Measurements from ENCODE around the gene CAPN15. TPM values are rescaled to one million over a fixed set of nuclear protein-coding genes. Genes with fewer than 3 reads are reported as not detected.

CAPN15 gene
- total and polyA plus RNA-seq, 2 experiments from 2014 or later = 5.4 to 68.0 TPM

DNA sequence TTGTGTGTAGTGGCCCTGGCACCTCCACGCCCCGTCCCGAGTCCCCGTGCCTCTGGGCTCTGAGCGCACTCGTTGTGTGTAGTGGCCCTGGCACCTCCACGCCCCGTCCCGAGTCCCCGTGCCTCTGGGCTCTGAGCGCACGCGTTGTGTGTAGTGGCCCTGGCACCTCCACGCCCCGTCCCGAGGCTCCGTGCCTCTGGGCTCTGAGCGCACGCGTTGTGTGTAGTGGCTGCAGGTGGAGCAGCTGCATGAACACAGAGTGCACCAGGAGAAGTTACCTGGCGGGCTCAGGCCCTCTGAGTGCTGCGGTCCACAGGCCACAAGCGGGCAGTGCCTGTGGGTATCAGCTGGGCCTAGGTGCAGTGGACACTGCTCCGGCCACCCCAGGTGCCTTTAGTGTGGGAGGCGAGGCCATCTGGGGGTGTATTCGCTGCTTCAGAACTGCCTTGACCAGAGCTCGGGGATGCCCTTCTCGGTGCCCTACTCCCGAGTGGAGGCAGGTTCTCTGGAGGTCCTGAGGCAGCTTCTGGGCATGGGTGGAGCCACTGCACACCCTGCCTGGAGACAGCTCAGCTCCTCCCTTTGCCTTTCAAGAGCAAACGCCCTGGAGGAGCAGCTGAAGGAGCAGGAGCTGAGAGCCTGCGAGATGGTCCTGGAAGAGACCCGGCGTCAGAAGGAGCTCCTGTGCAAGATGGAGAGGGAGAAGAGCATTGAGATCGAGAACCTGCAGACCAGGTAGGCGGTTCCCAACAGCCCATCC is 17.3 kb upstream of the CAPN15 start:
- H3F3A ChIP-seq (ENCODE audit: insufficient read depth) = no peaks in the 10 kb centered on the region
- no peaks in the 10 kb centered on the region for H3K9me2 ChIP-seq (ENCODE audit: insufficient read depth)
- no peak overlapping the region for H3K9ac ChIP-seq
- H3K36me3 ChIP-seq (ENCODE audit: low read depth) = no peaks in the 10 kb centered on the region
- H3K27ac ChIP-seq = no peak overlapping the region
- H3K4me3 ChIP-seq = no peak overlapping the region
- H3K4me2 ChIP-seq (ENCODE audit: unreplicated experiment) = no peak overlapping the region
- TF ChIP-seq EZH2 (IDR thresholded peaks at IDR 0.05; ENCODE audit: insufficient read depth, poor library complexity, severe bottlenecking) (no peak), EZH2phosphoT487 (IDR thresholded peaks at IDR 0.05; ENCODE audit: insufficient read depth, low read depth) (no peak)
- H3K4me1 ChIP-seq (ENCODE audit: insufficient read depth) = no peaks in the 10 kb centered on the region
- H2AFZ ChIP-seq = no peak overlapping the region
- in situ Hi-C loops (cut with MboI) = no loop called here
- 95 to 96% methylated on average over 22 to 35 of the region's 35 CpGs for WGBS, 2 experiments (ENCODE audit: low coverage in 1 of 2, low lambda C conversion rate in 2 of 2, missing lambda C conversion rate in 2 of 2)
- no peaks in the 10 kb centered on the region for H4K20me1 ChIP-seq (ENCODE audit: insufficient read depth)
- H3K79me2 ChIP-seq (ENCODE audit: insufficient read depth) = no peaks in the 10 kb centered on the region
- H3K9me3 ChIP-seq (ENCODE audit: low read depth) = no peaks in the 10 kb centered on the region
- H3K27me3 ChIP-seq (replicated peaks; ENCODE audit: insufficient read depth) = no peaks in the 10 kb centered on the region
- no peak for DNase-seq

- DNase-seq = no peak
- Histone ChIP-seq H3K9ac (no peak overlapping the region), H3K4me2 (ENCODE audit: unreplicated experiment) (no peak overlapping the region), H3K27me3 (replicated peaks; ENCODE audit: insufficient read depth) (no peaks in the 10 kb centered on the region), H3K36me3 (ENCODE audit: low read depth) (no peaks in the 10 kb centered on the region), H3K9me2 (ENCODE audit: insufficient read depth) (no peaks in the 10 kb centered on the region), H3K4me1 (ENCODE audit: insufficient read depth) (no peaks in the 10 kb centered on the region), H3K79me2 (ENCODE audit: insufficient read depth) (no peaks in the 10 kb centered on the region), H3K27ac (no peak overlapping the region), H2AFZ (no peak overlapping the region), H3F3A (ENCODE audit: insufficient read depth) (no peaks in the 10 kb centered on the region), H3K9me3 (ENCODE audit: low read depth) (no peaks in the 10 kb centered on the region), H4K20me1 (ENCODE audit: insufficient read depth) (no peaks in the 10 kb centered on the region), H3K4me3 (no peak overlapping the region)
- WGBS, 2 experiments (ENCODE audit: low coverage in 1 of 2, low lambda C conversion rate in 2 of 2, missing lambda C conversion rate in 2 of 2) = 94 to 98% methylated on average over 6 of the region's 6 CpGs
- TF ChIP-seq EZH2 (IDR thresholded peaks at IDR 0.05; ENCODE audit: insufficient read depth, poor library complexity, severe bottlenecking) (no peak), EZH2phosphoT487 (IDR thresholded peaks at IDR 0.05; ENCODE audit: insufficient read depth, low read depth) (no peak)
- in situ Hi-C loops (cut with MboI) = no loop called here
Measured at GRCh38 chr16:512802-513201, 14.7 kb upstream of the CAPN15 start.

DNA sequence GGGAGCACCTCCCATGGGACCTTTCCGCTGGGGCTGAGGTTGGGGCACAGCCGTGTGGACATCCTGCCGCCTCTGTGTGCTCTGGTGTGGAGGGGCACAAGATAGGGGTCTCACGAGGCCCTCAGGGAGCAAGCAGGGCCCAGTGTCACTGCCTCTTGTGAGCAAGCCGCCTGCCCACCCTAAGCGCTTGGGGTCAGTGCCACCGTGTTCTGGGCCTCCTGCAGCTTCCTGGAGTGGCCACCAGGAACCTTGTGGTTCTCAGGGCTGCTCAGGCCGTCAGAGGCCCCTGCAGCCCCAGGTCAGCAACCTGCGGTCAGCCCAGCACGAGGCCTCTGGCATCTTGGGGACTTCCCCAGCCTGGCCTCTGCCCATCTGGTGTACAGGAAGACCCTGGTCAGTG is 13.6 kb upstream of the CAPN15 start:
- 92 to 98% methylated on average over 10 of the region's 10 CpGs for WGBS, 2 experiments (ENCODE audit: low coverage in 1 of 2, low lambda C conversion rate in 2 of 2, missing lambda C conversion rate in 2 of 2)
- no peak for DNase-seq
- Histone ChIP-seq H2AFZ (no peak overlapping the region), H3K4me3 (no peak overlapping the region), H3K9me2 (ENCODE audit: insufficient read depth) (no peaks in the 10 kb centered on the region), H4K20me1 (ENCODE audit: insufficient read depth) (no peaks in the 10 kb centered on the region), H3K9me3 (ENCODE audit: low read depth) (no peaks in the 10 kb centered on the region), H3K79me2 (ENCODE audit: insufficient read depth) (no peaks in the 10 kb centered on the region), H3K9ac (no peak overlapping the region), H3F3A (ENCODE audit: insufficient read depth) (no peaks in the 10 kb centered on the region), H3K27me3 (replicated peaks; ENCODE audit: insufficient read depth) (no peaks in the 10 kb centered on the region), H3K27ac (no peak overlapping the region), H3K36me3 (ENCODE audit: low read depth) (no peaks in the 10 kb centered on the region), H3K4me1 (ENCODE audit: insufficient read depth) (no peaks in the 10 kb centered on the region), H3K4me2 (ENCODE audit: unreplicated experiment) (no peak overlapping the region)
- in situ Hi-C loops (cut with MboI) = no loop called here
- TF ChIP-seq EZH2 (IDR thresholded peaks at IDR 0.05; ENCODE audit: insufficient read depth, poor library complexity, severe bottlenecking) = no peak
- no peak for TF ChIP-seq EZH2phosphoT487 (IDR thresholded peaks at IDR 0.05; ENCODE audit: insufficient read depth, low read depth)

- no peaks in the 10 kb centered on the region for H4K20me1 ChIP-seq (ENCODE audit: insufficient read depth)
- H3K36me3 ChIP-seq (ENCODE audit: low read depth) = no peaks in the 10 kb centered on the region
- H3K9me3 ChIP-seq (ENCODE audit: low read depth) = no peaks in the 10 kb centered on the region
- no peak overlapping the region for H3K4me2 ChIP-seq (ENCODE audit: unreplicated experiment)
- no peak for TF ChIP-seq EZH2 (IDR thresholded peaks at IDR 0.05; ENCODE audit: insufficient read depth, poor library complexity, severe bottlenecking)
- no peak for TF ChIP-seq EZH2phosphoT487 (IDR thresholded peaks at IDR 0.05; ENCODE audit: insufficient read depth, low read depth)
- WGBS, 2 experiments (ENCODE audit: low coverage in 1 of 2, low lambda C conversion rate in 2 of 2, missing lambda C conversion rate in 2 of 2) = 92 to 94% methylated on average over 31 to 45 of the region's 45 CpGs
- no peaks in the 10 kb centered on the region for H3F3A ChIP-seq (ENCODE audit: insufficient read depth)
- in situ Hi-C loops (cut with MboI) = no loop called here
- H2AFZ ChIP-seq = no peak overlapping the region
- no peaks in the 10 kb centered on the region for H3K27me3 ChIP-seq (replicated peaks; ENCODE audit: insufficient read depth)
- H3K79me2 ChIP-seq (ENCODE audit: insufficient read depth) = no peaks in the 10 kb centered on the region
- DNase-seq = no peak
- H3K4me1 ChIP-seq (ENCODE audit: insufficient read depth) = no peaks in the 10 kb centered on the region
- no peaks in the 10 kb centered on the region for H3K9me2 ChIP-seq (ENCODE audit: insufficient read depth)
- no peak overlapping the region for H3K4me3 ChIP-seq
- H3K9ac ChIP-seq = no peak overlapping the region
- H3K27ac ChIP-seq = no peak overlapping the region
Measured at GRCh38 chr16:515175-515938, 12.2 kb upstream of the CAPN15 start.
